HCT116 (cell line): ENCODE results near the gene KAT14. TPM values are rescaled to one million over a fixed set of nuclear protein-coding genes. Genes with fewer than 3 reads are reported as not detected.
"Not testable (repeated sequence)": the region's sequence is repeated elsewhere in the genome, so short reads cannot be mapped to it uniquely, and the experiment has no call there.

Experiments used
- ATAC-seq: fragments of 200-7000 bp; cut with Tn5 transposase; 2 replicates; pipeline ENCODE4 v1.9.1; 2020; ENCODE audit warnings: mild to moderate bottlenecking, moderate library complexity
- BruUV-seq: library from RNA; stranded (reverse); fragments of 400-500 nt; replicated peaks from 2 replicates; lab custom pipeline; 2021; lab: Mats Ljungman, UMichigan
- CTCF ChIA-PET: fragments of 300-600 bp; sonication (Branson Sonifier 250); formaldehyde crosslinking; loops from one replicate; lab custom pipeline; 2021; ENCODE audit warnings: antibody characterized with exemption; lab: Charles Lee
- POLR2A ChIA-PET: fragments of 300-600, 350-600 bp; sonication (Branson Sonifier 250); formaldehyde crosslinking; loops from one replicate; lab custom pipeline; 2021; ENCODE audit warnings: antibody characterized with exemption; lab: Charles Lee
- RAD21 ChIA-PET, 2 experiments: fragments of 300-600 bp; sonication (Branson Sonifier 250); formaldehyde crosslinking; loops; one replicate each; lab custom pipeline; 2023; ENCODE audit warnings: low total read pairs in 2 of 2; ENCODE audit not compliant: uncharacterized antibody in 2 of 2, unreplicated experiment in 2 of 2, low non-redundant PET in 1 of 2; lab: Charles Lee
- DNase-seq: peaks from one replicate; pipeline ENCODE4 v3.0.0-alpha.2; 2010; ENCODE audit warnings: low read depth, low spot score
- H2AFZ ChIP-seq: fragments of 200-600 bp; shearing (Covaris generic), sonication (generic); 2 replicates; pipeline ENCODE4 v1.6.1; 2017; ENCODE audit warnings: low read depth, mixed run types, mixed read lengths, antibody characterized with exemption, low read length; ENCODE audit not compliant: poor library complexity, severe bottlenecking
- H3K27ac ChIP-seq: 2 replicates; pipeline ENCODE4 v1.5.1; 2012; ENCODE audit warnings: low read depth, low read length
- H3K27me3 ChIP-seq: fragments of 200-600 bp; sonication (generic); 2 replicates; pipeline ENCODE4 v1.6.1; 2016; ENCODE audit warnings: mixed run types, low read length, mixed read lengths; ENCODE audit not compliant: insufficient read depth
- H3K36me3 ChIP-seq, 2 experiments: fragments of 200-500 bp in 1 of 2; fragments of 200-600 bp in 1 of 2; sonication (Bioruptor generic) in 1 of 2; sonication (generic) in 1 of 2; 2 replicates each; pipeline versions ENCODE4 v1.5.1 to v1.6.1; 2014 to 2016; ENCODE audit warnings: low read length in 2 of 2, inconsistent platforms in 1 of 2, mixed read lengths in 1 of 2, mixed run types in 1 of 2; ENCODE audit not compliant: insufficient read depth in 2 of 2, control insufficient read depth in 1 of 2
- H3K4me1 ChIP-seq, 2 experiments: fragments of 200-600 bp in 1 of 2; sonication (generic) in 1 of 2; 2 replicates each; pipeline versions ENCODE4 v1.5.1 to v1.6.1; 2012 to 2017; ENCODE audit warnings: low read length in 2 of 2, inconsistent platforms in 1 of 2, mild to moderate bottlenecking in 1 of 2, mixed read lengths in 1 of 2, mixed run types in 1 of 2, moderate library complexity in 1 of 2; ENCODE audit not compliant: insufficient read depth in 2 of 2, control insufficient read depth in 1 of 2
- H3K4me2 ChIP-seq: fragments of 200-600 bp; sonication (generic); 2 replicates; pipeline ENCODE4 v1.6.1; 2017; ENCODE audit warnings: mixed run types, low read length, mixed read lengths
- H3K4me3 ChIP-seq, 2 experiments: fragments of 200-600 bp in 1 of 2; sonication (generic) in 1 of 2; replicated peaks in 1 of 2; 2 replicates each; pipeline ENCODE4 v1.5.1; 2011 to 2016; ENCODE audit warnings: low read length in 2 of 2, control low read depth in 1 of 2, low read depth in 1 of 2, mild to moderate bottlenecking in 1 of 2, mixed read lengths in 1 of 2, mixed run types in 1 of 2
- H3K79me2 ChIP-seq: fragments of 200-600 bp; sonication (generic); 2 replicates; pipeline ENCODE4 v1.6.1; 2017; ENCODE audit warnings: mild to moderate bottlenecking, mixed run types, low read length, moderate library complexity, mixed read lengths; ENCODE audit not compliant: insufficient read depth
- H3K9ac ChIP-seq: fragments of 200-600 bp; sonication (generic); 2 replicates; pipeline ENCODE4 v1.6.1; 2016; ENCODE audit warnings: low read length, mixed read lengths
- H3K9me2 ChIP-seq: fragments of 200-600 bp; sonication (generic), shearing (Covaris generic); 2 replicates; pipeline ENCODE4 v1.6.1; 2017; ENCODE audit warnings: mixed run types, mild to moderate bottlenecking, moderate library complexity; ENCODE audit not compliant: insufficient read depth
- H3K9me3 ChIP-seq, 2 experiments: fragments of 200-500 bp in 1 of 2; fragments of 200-600 bp in 1 of 2; sonication (Bioruptor generic) in 1 of 2; sonication (generic) in 1 of 2; 2 replicates each; pipeline ENCODE4 v1.6.1; 2014 to 2017; ENCODE audit warnings: low read length in 2 of 2, mixed read lengths in 2 of 2, inconsistent platforms in 1 of 2, low read depth in 1 of 2, mild to moderate bottlenecking in 1 of 2, mixed run types in 1 of 2, moderate library complexity in 1 of 2; ENCODE audit not compliant: control insufficient read depth in 1 of 2, insufficient read depth in 1 of 2
- H4K20me1 ChIP-seq: fragments of 200-600 bp; sonication (generic), shearing (Covaris generic); 2 replicates; pipeline ENCODE4 v1.6.1; 2017; ENCODE audit warnings: mixed run types, mild to moderate bottlenecking, moderate library complexity; ENCODE audit not compliant: insufficient read depth
- CTCF ChIP-seq, 3 experiments: fragments of 200-600 bp in 1 of 3; sonication (generic) in 1 of 3; IDR thresholded peaks in 2 of 3; conservative IDR thresholded peaks in 1 of 3; 2 replicates each; pipeline ENCODE4 v1.5.1; 2012 to 2017; ENCODE audit warnings: low read depth in 2 of 3, low read length in 2 of 3, antibody characterized with exemption in 1 of 3, borderline replicate concordance in 1 of 3, control low read depth in 1 of 3, mild to moderate bottlenecking in 1 of 3, mixed read lengths in 1 of 3, mixed run types in 1 of 3, moderate library complexity in 1 of 3; ENCODE audit not compliant: insufficient read depth in 1 of 3
- ELF1 ChIP-seq: IDR thresholded peaks from 2 replicates; pipeline ENCODE4 v1.6.1; 2012; ENCODE audit warnings: low read depth, borderline replicate concordance
- intact Hi-C: fragments of 100-400 bp; cut with micrococcal nuclease; formaldehyde crosslinking; loops from 2 replicates; pipeline ENCODE4 v1.10.0; 2022
- total RNA-seq: library from RNA; stranded (reverse); gene quantifications from one replicate; pipeline ENCODE4 v1.2.1, GENCODE V29; 2021; ENCODE audit not compliant: unreplicated experiment

Gene KAT14
- total RNA-seq, 1 experiment from 2014 or later, result 11.4 TPM

DNA sequence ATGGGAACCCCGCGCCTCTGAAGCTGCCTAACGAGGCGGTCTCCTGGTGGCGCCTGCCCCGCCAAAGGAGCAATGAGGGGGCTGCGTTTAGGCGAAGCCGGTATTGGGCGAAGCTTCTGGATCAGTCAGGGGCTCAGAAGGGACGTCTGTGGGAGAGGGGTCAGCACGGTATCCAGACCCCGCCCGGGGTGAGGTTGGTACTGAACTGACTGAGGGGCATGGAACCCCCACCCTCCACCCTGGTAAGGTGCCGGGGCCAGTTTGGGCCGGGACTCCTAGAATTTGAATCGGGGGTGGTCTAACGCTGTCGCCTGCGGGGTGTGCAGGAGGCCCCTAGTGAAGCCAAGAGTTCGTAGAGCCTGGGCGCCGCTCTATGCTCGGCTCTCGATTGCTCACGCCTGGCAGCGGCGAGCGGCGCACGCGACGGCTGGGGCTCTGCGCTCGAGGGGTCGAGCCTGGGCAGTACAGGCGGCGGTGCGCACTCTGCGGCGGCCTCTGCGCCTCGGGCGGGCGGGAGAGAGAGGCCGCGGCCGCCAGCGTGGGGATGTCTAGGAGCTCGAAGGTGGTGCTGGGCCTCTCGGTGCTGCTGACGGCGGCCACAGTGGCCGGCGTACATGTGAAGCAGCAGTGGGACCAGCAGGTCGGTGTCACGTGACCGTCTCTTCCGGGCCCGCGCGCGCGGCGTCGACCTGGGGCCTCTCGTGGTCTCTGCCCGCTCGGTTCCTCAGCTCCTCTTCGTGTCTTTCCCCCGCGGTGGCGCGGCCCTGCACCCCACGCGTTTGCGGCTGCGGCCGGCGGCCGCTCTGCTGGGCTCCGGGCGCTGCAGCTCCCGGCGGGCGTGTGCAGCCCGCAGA lies at the start of gene KAT14, which contains the start of gene PET117 (continued):
- TF ChIP-seq ELF1 (no peak), CTCF (IDR thresholded peaks at IDR 0.05 in 2 of 3, conservative IDR thresholded peaks at IDR 0.05 in 1 of 3; ENCODE audit: borderline replicate concordance in 1 of 3, insufficient read depth in 1 of 3, low read depth in 2 of 3, low read length in 2 of 3) (no peak)

DNA sequence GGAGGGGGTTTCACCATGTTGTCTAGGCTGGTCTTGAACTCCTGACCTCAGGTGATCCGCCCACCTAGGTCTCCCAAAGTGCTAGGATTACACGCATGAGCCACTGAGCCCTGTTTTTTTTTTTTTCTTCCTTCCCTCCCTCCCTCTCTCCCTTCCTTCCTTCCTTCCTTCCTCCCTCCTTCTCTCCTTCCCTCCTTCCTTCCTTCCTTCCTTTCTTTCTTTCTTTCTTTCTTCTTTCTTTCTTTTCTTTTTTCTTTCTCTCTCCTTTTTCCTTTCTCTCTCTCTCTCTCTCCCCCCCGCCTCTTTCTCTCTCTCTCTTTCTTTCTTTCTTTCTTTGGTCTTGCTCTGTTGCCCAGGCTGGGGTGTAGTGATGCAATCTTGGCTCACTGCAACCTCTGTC lies 49.4 kb upstream of the KAT14 start:
- ATAC-seq, H3K79me2 ChIP-seq, H3K9me2 ChIP-seq, H3K4me2 ChIP-seq, H3K27me3 ChIP-seq, RAD21 ChIA-PET, H4K20me1 ChIP-seq, H3K9me3 ChIP-seq, H3K36me3 ChIP-seq, POLR2A ChIA-PET, BruUV-seq, H3K9ac ChIP-seq, H3K4me3 ChIP-seq, H3K4me1 ChIP-seq, DNase-seq, intact Hi-C loops, H2AFZ ChIP-seq, H3K27ac ChIP-seq, CTCF ChIA-PET: not testable (repeated sequence)

DNA sequence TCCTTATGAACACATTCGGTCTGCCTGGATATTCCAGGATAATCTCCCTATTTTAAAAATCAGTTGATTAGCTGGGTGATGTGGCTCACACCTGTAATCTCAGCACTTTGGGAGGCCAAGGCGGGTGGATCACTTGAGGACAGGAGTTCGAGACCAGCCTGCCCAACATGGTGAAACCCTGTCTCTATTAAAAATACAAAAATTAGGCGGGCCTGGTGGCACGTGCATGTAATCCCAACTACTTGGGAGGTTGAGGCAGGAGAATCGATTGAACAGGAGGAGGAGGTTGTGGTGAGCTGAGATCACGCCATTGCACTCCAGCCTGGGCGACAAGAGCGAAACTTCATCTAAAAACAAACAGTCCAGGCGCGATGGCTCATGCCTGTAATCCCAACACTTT lies 48.8 kb upstream of the KAT14 start:
- H3K9me3 ChIP-seq, DNase-seq, H3K4me2 ChIP-seq, H3K4me1 ChIP-seq, BruUV-seq, H4K20me1 ChIP-seq, CTCF ChIA-PET, ATAC-seq, intact Hi-C loops, H3K27ac ChIP-seq, H3K4me3 ChIP-seq, RAD21 ChIA-PET, H3K79me2 ChIP-seq, H3K36me3 ChIP-seq, H3K27me3 ChIP-seq, H3K9ac ChIP-seq, H2AFZ ChIP-seq, H3K9me2 ChIP-seq, POLR2A ChIA-PET: not testable (repeated sequence)
